C4-2B (cell line): ENCODE measurements around the gene LMNTD2.

ENCODE experiments used
- CTCF ChIP-seq: fragments of 450-650 bp; conservative IDR thresholded peaks from 2 replicates; pipeline ENCODE4 v1.5.1; 2017; ENCODE audit warnings: mild to moderate bottlenecking
- ZFX ChIP-seq: fragments of 450-650 bp; IDR thresholded peaks from 2 replicates; pipeline ENCODE4 v1.6.1; 2017

DNA sequence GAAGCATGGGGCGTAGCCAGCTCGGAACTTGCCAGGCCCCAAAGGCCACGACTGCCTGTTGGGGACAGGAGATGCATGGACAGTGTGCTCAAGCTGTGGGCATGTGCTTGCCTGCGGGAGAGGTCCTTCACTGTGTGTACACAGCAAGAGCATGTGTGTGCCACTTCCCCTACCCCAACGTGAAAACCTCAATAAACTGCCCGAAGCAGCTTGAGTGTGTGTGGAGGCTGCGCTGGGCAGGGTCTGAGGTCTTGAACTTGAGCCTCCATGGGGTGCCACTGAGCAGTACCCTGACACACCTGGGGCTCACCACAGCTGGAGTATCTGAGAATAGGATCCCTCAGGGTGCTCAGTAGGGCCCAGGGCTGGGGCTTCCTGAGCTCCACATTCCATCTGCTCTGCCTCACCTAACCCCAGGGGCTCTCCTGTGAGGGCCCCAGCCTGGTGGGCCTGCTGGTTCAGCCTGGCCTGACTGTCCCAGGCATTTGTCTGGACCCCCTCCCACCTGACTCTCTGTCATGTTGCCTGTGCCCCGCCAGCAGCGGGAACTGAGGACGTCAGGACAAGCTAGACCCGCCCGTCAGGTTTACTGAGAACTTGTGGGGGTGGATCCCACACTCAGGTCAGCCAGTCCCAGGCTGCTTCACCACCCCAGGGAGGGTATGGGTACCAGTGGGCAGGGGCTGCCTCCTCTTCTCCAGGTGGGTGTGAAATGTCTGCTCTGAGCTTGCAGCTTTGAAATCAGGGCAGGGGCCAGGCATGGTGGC, 3.5 kb upstream of the LMNTD2 start:
- TF ChIP-seq CTCF (no peak), ZFX (no peak)
